ENCODE results near the gene MYCT1.

Gene MYCT1, protein sequence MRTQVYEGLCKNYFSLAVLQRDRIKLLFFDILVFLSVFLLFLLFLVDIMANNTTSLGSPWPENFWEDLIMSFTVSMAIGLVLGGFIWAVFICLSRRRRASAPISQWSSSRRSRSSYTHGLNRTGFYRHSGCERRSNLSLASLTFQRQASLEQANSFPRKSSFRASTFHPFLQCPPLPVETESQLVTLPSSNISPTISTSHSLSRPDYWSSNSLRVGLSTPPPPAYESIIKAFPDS

DNA sequence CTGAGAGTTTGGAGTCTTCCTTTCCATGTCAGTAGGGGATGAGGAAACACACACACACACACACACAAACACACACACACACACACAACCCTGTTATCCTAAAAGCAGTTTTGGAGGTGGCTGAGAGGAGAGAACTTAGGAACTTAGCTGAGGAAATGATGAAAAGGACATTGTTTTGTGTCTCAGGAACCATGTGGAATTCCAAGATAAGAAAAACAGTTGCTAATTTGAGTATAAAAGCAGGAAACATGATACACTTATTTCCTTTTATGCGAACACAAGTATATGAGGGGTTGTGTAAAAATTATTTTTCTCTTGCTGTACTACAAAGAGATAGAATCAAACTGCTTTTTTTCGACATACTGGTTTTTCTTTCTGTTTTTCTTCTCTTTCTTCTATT is at the start of gene MYCT1:
Gene MYCT1, plus strand, starts transcription at position 264 of the 400 bp plus-strand sequence. Its CDS starts 6 bp downstream, at position 270.
- TF ChIP-seq, protein P1, sequence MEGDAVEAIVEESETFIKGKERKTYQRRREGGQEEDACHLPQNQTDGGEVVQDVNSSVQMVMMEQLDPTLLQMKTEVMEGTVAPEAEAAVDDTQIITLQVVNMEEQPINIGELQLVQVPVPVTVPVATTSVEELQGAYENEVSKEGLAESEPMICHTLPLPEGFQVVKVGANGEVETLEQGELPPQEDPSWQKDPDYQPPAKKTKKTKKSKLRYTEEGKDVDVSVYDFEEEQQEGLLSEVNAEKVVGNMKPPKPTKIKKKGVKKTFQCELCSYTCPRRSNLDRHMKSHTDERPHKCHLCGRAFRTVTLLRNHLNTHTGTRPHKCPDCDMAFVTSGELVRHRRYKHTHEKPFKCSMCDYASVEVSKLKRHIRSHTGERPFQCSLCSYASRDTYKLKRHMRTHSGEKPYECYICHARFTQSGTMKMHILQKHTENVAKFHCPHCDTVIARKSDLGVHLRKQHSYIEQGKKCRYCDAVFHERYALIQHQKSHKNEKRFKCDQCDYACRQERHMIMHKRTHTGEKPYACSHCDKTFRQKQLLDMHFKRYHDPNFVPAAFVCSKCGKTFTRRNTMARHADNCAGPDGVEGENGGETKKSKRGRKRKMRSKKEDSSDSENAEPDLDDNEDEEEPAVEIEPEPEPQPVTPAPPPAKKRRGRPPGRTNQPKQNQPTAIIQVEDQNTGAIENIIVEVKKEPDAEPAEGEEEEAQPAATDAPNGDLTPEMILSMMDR (IDR thresholded peaks at IDR 0.05; ENCODE audit: low read depth, low read length): no peak
- DNase-seq (ENCODE audit: low read depth in 2 of 2): peak; percentile 76 to 84
- peak within 1 kb of the TSS in 1 of 2 donors; percentile 51 for H3K4me3 ChIP-seq (replicated peaks in 1 of 2; ENCODE audit: low read depth in 2 of 2, low read length in 2 of 2)

DNA sequence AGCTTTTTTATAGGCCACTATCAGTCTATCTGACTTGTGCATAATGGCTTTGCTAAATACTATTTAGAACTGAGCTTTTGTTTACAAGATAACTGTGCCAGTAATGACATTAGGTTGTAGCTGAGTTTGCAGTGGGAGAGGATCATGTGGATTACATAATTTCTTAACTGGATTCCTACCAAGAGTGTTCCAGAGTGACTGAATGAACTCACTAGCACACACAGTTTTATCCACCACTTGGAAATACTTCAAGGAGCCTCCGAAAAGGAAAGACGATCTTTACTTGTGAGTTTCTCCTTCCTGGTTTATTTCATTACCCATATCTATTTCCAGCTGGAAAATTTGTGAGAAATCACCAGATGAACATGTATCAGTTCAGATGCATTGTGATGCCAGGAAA is 49.6 kb upstream of the MYCT1 start:
- H3K4me3 ChIP-seq (replicated peaks in 1 of 2; ENCODE audit: low read depth in 2 of 2, low read length in 2 of 2): no peak overlapping the region
- peak; percentile 35 to 49 for DNase-seq (ENCODE audit: low read depth in 2 of 2)
- TF ChIP-seq, protein P1 (IDR thresholded peaks at IDR 0.05; ENCODE audit: low read depth, low read length): no peak

DNA sequence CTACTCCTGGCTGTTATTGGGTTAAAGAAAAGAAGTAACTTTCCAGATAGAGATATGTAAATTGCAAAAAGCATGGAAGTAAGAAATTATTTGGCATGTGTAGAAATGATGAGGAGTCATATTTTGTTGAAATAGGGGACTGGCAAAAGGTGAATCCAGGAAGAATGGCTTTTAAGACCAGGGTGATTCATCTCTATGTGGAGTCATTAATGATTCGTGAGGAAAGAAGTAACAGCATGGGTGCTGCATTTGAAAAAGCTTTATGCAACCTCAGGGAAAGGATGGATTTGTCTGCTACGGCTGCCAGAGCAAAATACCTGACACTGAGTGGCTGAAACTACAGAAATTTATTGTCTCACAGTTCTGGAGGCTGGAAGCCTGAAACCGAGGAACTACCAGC is 45.7 kb upstream of the MYCT1 start:
- no peak overlapping the region for H3K4me3 ChIP-seq (replicated peaks in 1 of 2; ENCODE audit: low read depth in 2 of 2, low read length in 2 of 2)
- TF ChIP-seq, protein P1 (IDR thresholded peaks at IDR 0.05; ENCODE audit: low read depth, low read length): no peak
- peak in 1 of 2 donors; percentile 50 for DNase-seq (ENCODE audit: low read depth in 2 of 2)

DNA sequence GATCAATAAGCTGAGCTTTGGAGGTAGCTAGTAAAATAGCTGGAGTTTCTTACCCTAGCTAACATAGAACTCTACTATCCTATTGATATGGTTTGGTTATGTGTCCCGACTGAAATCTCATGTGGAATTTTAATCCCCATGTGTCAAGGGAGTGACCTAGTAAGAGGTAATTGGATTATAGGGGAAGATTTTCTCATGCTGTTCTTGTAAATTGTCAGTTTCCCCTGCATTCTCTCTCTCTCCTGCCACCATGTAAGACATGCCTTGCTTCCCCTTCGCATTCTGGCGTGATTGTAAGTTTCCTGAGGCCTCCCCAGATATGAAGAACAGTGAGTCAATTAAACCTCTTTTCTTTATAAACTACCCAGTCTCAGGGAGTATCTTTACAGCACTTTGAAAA is 35.9 kb upstream of the MYCT1 start:
- no peak overlapping the region for H3K4me3 ChIP-seq (replicated peaks in 1 of 2; ENCODE audit: low read depth in 2 of 2, low read length in 2 of 2)
- TF ChIP-seq, protein P1 (IDR thresholded peaks at IDR 0.05; ENCODE audit: low read depth, low read length): no peak
- DNase-seq (ENCODE audit: low read depth in 2 of 2): no peak

DNA sequence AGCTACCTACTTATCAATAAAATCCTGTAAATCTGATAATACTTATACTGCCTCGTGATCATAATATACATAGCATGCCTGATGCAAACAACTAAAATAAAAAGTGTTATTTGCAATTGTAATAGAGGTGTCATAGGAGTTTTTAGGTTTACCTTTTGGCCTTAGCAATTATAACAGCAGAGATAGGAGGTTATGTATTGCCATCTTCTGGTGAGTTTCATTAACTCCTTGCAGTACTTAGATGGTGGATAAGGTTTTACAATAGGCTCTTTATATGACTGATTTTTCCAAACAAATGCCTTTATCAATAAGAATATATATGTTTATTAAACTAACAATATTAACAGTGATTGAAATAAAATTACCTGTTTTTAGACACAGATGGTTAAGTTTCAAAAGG is 27.8 kb upstream of the MYCT1 start:
- peak; percentile 55 to 71 for DNase-seq (ENCODE audit: low read depth in 2 of 2)
- H3K4me3 ChIP-seq (replicated peaks in 1 of 2; ENCODE audit: low read depth in 2 of 2, low read length in 2 of 2): no peak overlapping the region
- TF ChIP-seq, protein P1 (IDR thresholded peaks at IDR 0.05; ENCODE audit: low read depth, low read length): peak; percentile 48

DNA sequence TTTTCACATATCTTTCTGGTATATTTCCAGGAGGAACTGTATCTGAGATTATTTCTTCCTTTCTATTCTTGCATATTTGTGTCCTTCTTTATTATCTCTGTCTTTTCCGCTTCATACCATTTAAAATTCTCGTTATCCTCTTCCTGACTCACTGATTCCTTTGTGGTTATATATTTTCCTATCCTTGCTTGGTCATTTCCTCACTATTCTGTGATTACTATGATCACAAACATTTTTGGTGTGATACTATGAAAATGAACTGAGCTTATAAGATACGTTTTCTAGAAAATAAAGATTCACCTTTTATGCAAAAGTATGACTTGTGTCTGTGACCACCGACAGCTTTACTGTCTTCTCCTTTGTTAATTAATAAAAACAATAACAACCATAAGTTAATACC is 26.5 kb upstream of the MYCT1 start:
- peak; percentile 34 to 66 for DNase-seq (ENCODE audit: low read depth in 2 of 2)
- H3K4me3 ChIP-seq (replicated peaks in 1 of 2; ENCODE audit: low read depth in 2 of 2, low read length in 2 of 2): no peak overlapping the region
- TF ChIP-seq, protein P1 (IDR thresholded peaks at IDR 0.05; ENCODE audit: low read depth, low read length): no peak

DNA sequence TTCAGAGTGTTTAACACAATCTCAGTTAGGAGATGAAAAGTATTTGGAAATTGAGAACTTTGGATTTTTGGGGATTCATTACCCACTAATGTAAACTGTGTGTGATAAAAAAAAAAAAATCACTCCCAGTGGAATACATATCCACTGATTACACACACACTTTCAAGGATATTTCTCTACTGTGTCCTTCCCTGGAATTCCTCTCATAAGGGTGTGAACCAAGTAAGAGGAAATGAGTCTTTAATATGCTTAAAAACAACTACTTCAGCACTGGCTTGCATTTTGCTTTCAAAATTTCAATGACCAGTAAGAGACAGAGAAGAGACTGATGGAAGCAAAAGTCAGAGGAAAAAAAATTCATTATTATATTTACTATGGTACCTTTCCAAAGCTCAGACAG is 24.5 kb upstream of the MYCT1 start:
- TF ChIP-seq, protein P1 (IDR thresholded peaks at IDR 0.05; ENCODE audit: low read depth, low read length): no peak
- peak; percentile 40 to 41 for DNase-seq (ENCODE audit: low read depth in 2 of 2)

More for the DNA sequence above, 24.5 kb upstream of the MYCT1 start:
- no peak overlapping the region for H3K4me3 ChIP-seq (replicated peaks in 1 of 2; ENCODE audit: low read depth in 2 of 2, low read length in 2 of 2)
